Midbrain (tissue), 1 donor: ENCODE measurements around the gene CYB561A3.
A peak's percentile ranks its signal among the peaks of the same experiment; 100 is the strongest.

ENCODE experiments used
- DNase-seq: peaks from one replicate; lab custom pipeline; 2025; lab: John Stamatoyannopoulos, UW

The CYB561A3 gene

GRCh38 chr11:61345170-61345610 lies 16.5 kb downstream of the CYB561A3 start:
- DNase-seq = no peak

- DNase-seq = no peak
These were observed 17.6 kb downstream of the CYB561A3 start for GRCh38 chr11:61343792-61344745.

GRCh38 chr11:61342207-61342803 lies 19.4 kb downstream of the CYB561A3 start:
- DNase-seq = no peak

- DNase-seq = no peak
These were observed 20.0 kb downstream of the CYB561A3 start for GRCh38 chr11:61341706-61342105.

GRCh38 chr11:61340979-61341378 lies 20.7 kb downstream of the CYB561A3 start:
- DNase-seq = no peak

- DNase-seq = no peak
These were observed 22.2 kb downstream of the CYB561A3 start for GRCh38 chr11:61339490-61339878.

GRCh38 chr11:61338783-61339489 lies 22.7 kb downstream of the CYB561A3 start:
- DNase-seq = no peak

- DNase-seq = no peak
These were observed 23.8 kb downstream of the CYB561A3 start for GRCh38 chr11:61337706-61338470.

GRCh38 chr11:61336171-61336935 lies 25.3 kb downstream of the CYB561A3 start:
- peak; percentile 66 for DNase-seq

- no peak for DNase-seq
These were observed 26.3 kb downstream of the CYB561A3 start for GRCh38 chr11:61335355-61335710.

- no peak for DNase-seq
These were observed 27.0 kb downstream of the CYB561A3 start for GRCh38 chr11:61334434-61335354.

GRCh38 chr11:61333550-61334433 lies 27.9 kb downstream of the CYB561A3 start:
- DNase-seq = no peak

GRCh38 chr11:61332797-61333549 lies 28.7 kb downstream of the CYB561A3 start, which contains the start of the genes DDB1 and TKFC:
Gene DDB1 (minus strand): TSS chr11:61333105. CDS start chr11:61332968, 137 bp downstream.
Gene TKFC (plus strand): TSS chr11:61333228. CDS start chr11:61334729, 1,501 bp downstream.
- DNase-seq = peak; percentile 94

GRCh38 chr11:61332281-61332796 lies 29.3 kb downstream of the CYB561A3 start:
- no peak for DNase-seq

GRCh38 chr11:61331651-61332050 lies 30.0 kb downstream of the CYB561A3 start:
- DNase-seq = no peak

GRCh38 chr11:61329871-61330270 lies 31.8 kb downstream of the CYB561A3 start:
- DNase-seq = no peak

GRCh38 chr11:61328351-61328750 lies 33.3 kb downstream of the CYB561A3 start:
- DNase-seq = no peak

GRCh38 chr11:61327669-61328071 lies 34.0 kb downstream of the CYB561A3 start:
- no peak for DNase-seq
